Gastroesophageal sphincter (tissue), 3 donors: ENCODE measurements around the gene IFT80.

ENCODE experiments used
- EP300 ChIP-seq: sonication (generic); formaldehyde crosslinking; IDR thresholded peaks from one replicate; pipeline ENCODE4 v1.6.1; 2017; ENCODE audit warnings: antibody characterized with exemption, mild to moderate bottlenecking
- POLR2A ChIP-seq, 2 donors: fragments of 450-650 bp; IDR thresholded peaks; one replicate each; pipeline ENCODE4 v1.6.1; 2017; ENCODE audit warnings: antibody characterized with exemption in 2 of 2, mild to moderate bottlenecking in 2 of 2, moderate library complexity in 1 of 2
- TF ChIP-seq, protein P1 (sequence below), 4 experiments: fragments of 200-600 bp in 2 of 4; fragments of 450-650 bp in 2 of 4; sonication (generic) in 1 of 4; IDR thresholded peaks; one replicate each; pipeline ENCODE4 v1.5.1; 2017 to 2019; ENCODE audit warnings: antibody characterized with exemption in 4 of 4, mild to moderate bottlenecking in 2 of 4, moderate library complexity in 2 of 4

DNA sequence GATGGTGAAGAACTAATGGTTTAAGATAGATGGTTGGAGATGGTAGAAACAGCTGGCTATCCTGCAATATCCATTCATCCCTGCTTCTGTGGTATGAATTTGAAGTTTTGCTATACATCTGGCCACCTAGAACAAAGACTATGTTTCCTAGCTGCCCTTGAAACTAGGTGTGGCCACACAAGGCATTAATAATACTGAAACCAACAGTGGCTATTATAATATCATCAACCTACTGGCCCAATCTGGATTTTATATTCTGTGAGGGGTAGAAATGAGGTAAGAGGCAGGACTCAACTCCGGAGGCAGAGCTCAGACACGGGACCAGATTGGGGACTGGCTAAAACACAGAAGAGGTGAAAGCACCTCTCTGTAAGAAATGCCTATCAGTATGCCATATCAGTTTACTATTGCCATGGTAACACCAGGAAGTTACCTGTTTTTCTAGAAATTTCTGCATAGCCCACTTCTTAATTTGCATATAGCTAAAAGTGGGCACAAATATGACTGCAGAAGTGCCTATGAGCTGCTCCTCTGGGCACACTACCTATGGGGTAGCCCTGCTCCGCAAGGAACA lies 8.4 kb downstream of the IFT80 start:
- TF ChIP-seq, protein P1, sequence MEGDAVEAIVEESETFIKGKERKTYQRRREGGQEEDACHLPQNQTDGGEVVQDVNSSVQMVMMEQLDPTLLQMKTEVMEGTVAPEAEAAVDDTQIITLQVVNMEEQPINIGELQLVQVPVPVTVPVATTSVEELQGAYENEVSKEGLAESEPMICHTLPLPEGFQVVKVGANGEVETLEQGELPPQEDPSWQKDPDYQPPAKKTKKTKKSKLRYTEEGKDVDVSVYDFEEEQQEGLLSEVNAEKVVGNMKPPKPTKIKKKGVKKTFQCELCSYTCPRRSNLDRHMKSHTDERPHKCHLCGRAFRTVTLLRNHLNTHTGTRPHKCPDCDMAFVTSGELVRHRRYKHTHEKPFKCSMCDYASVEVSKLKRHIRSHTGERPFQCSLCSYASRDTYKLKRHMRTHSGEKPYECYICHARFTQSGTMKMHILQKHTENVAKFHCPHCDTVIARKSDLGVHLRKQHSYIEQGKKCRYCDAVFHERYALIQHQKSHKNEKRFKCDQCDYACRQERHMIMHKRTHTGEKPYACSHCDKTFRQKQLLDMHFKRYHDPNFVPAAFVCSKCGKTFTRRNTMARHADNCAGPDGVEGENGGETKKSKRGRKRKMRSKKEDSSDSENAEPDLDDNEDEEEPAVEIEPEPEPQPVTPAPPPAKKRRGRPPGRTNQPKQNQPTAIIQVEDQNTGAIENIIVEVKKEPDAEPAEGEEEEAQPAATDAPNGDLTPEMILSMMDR (IDR thresholded peaks at IDR 0.05) = no peak
- TF ChIP-seq POLR2A (IDR thresholded peaks at IDR 0.05) = no peak
- no peak for TF ChIP-seq EP300
